ENCODE results near the gene HTRA2. TPM values are rescaled to one million over a fixed set of nuclear protein-coding genes. Genes with fewer than 3 reads are reported as not detected.
A peak's percentile ranks its signal among the peaks of the same experiment; 100 is the strongest.

The HTRA2 gene
- total RNA-seq, 6 donors from 2014 or later, result 11.8 to 36.9 (median 27.2) TPM

DNA sequence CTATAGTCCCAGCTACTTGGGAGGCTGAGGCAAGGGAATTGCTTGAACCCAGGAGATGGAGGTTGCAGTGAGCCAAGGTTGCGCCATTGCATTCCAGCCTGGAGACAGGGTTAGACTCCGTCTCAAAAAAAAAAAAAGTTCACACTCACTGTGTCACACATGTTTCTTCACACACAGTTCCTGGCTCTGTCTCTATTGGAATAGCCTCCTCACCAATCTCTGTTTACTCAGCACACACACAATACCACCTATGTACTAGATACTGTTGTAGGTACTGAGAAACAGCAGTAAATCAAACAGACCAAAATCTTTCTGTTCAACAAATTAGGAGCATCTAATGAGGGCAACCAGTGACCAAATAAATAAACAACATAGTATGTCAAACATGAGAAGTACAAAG lies 43.6 kb upstream of the HTRA2 start:
- peaks cover 8 to 52% (median 27%) of the 10 kb centered on the region in 4 donors for H3K36me3 ChIP-seq
- 96 to 100% methylated on average over 2 of the region's 2 CpGs for WGBS, 2 donors

GRCh38 chr2:74488643-74489481 lies 40.9 kb upstream of the HTRA2 start:
- TF ChIP-seq POLR2AphosphoS5 (IDR thresholded peaks at IDR 0.05) (no peak), EP300 (IDR thresholded peaks at IDR 0.05) (no peak), POLR2A (IDR thresholded peaks at IDR 0.05) (no peak)
- TF ChIP-seq, protein P1, sequence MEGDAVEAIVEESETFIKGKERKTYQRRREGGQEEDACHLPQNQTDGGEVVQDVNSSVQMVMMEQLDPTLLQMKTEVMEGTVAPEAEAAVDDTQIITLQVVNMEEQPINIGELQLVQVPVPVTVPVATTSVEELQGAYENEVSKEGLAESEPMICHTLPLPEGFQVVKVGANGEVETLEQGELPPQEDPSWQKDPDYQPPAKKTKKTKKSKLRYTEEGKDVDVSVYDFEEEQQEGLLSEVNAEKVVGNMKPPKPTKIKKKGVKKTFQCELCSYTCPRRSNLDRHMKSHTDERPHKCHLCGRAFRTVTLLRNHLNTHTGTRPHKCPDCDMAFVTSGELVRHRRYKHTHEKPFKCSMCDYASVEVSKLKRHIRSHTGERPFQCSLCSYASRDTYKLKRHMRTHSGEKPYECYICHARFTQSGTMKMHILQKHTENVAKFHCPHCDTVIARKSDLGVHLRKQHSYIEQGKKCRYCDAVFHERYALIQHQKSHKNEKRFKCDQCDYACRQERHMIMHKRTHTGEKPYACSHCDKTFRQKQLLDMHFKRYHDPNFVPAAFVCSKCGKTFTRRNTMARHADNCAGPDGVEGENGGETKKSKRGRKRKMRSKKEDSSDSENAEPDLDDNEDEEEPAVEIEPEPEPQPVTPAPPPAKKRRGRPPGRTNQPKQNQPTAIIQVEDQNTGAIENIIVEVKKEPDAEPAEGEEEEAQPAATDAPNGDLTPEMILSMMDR (IDR thresholded peaks at IDR 0.05), result no peak
- Histone ChIP-seq H3K36me3 (peaks cover 30 to 79% (median 55%) of the 10 kb centered on the region in 4 donors), H3K27me3 (no peaks in the 10 kb centered on the region), H3K4me1 (peaks cover under 1 to 6% (median 2%) of the 10 kb centered on the region in 4 donors), H3K9me3 (no peaks in the 10 kb centered on the region), H3K27ac (no peak overlapping the region), H3K4me3 (no peak overlapping the region)
- 92 to 94% methylated on average over 9 of the region's 9 CpGs for WGBS, 2 donors
- ATAC-seq (ENCODE audit: low FRiP score in 2 of 2) (no peak), DNase-seq (no peak)

More for the DNA sequence above, 43.6 kb upstream of the HTRA2 start:
- H3K27me3 ChIP-seq, result no peaks in the 10 kb centered on the region
- peaks cover 17 to 24% (median 18%) of the 10 kb centered on the region in 4 donors for H3K4me1 ChIP-seq
- DNase-seq (no peak), ATAC-seq (ENCODE audit: low FRiP score in 2 of 2) (no peak)
- H3K4me3 ChIP-seq, result no peak overlapping the region
- no peak for TF ChIP-seq POLR2AphosphoS5 (IDR thresholded peaks at IDR 0.05)
- no peak for TF ChIP-seq EP300 (IDR thresholded peaks at IDR 0.05)
- TF ChIP-seq POLR2A (IDR thresholded peaks at IDR 0.05), result no peak
- TF ChIP-seq, protein P1 (IDR thresholded peaks at IDR 0.05), result no peak
- H3K9me3 ChIP-seq, result no peaks in the 10 kb centered on the region
- no peak overlapping the region for H3K27ac ChIP-seq

- Histone ChIP-seq H3K27ac (no peak overlapping the region), H3K36me3 (peaks cover 30 to 85% (median 56%) of the 10 kb centered on the region in 4 donors), H3K27me3 (no peaks in the 10 kb centered on the region), H3K4me3 (no peak overlapping the region), H3K9me3 (no peaks in the 10 kb centered on the region), H3K4me1 (no peaks in the 10 kb centered on the region)
- 92 to 93% methylated on average over 2 to 9 of the region's 9 CpGs for WGBS, 2 donors
- no peak for DNase-seq
- ATAC-seq (ENCODE audit: low FRiP score in 2 of 2), result peak in 1 of 2 donors; percentile 12
- TF ChIP-seq, protein P1 (IDR thresholded peaks at IDR 0.05), result no peak
- no peak for TF ChIP-seq EP300 (IDR thresholded peaks at IDR 0.05)
- no peak for TF ChIP-seq POLR2A (IDR thresholded peaks at IDR 0.05)
- no peak for TF ChIP-seq POLR2AphosphoS5 (IDR thresholded peaks at IDR 0.05)
These were observed 39.8 kb upstream of the HTRA2 start for GRCh38 chr2:74489906-74490305.

DNA sequence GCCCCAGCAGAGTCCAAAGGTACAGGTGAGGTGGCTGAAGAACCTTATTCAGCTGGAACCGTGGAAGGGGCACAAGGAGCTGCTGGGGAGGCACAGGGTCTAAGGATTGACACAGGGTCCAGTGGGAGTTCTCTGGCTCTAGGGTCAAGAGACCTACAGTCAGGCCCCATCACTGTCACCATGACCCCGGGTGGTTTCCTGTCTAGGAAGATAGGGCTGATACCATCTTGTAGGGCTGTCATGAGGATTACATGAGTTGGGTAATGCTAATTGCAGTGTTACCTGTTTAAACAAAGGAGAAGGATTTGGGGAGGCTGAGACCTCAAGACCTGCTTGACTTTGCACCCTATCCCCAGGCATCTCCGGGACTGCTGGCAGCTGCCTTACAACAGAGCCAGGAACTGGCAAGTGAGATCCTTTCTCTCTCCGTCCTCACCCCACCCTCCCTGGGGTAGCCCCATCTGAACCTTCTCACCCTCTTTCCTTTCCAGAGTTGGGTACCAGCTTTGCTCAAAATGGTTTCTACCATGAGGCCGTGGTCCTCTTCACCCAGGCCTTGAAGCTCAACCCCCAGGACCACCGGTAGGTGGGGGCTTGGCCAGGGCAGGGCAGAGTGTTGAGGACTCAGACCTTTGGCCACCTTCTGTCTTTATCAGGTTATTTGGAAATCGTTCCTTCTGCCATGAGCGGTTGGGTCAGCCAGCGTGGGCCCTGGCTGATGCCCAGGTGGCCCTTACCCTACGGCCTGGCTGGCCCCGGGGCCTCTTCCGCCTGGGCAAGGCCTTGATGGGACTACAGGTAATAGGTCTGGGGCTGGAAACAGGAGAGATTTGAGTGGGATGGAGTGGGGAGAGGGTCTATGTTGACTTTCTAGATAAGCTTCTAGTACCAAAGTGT lies 37.8 kb upstream of the HTRA2 start:
- peak in 1 of 2 donors; percentile 64 for DNase-seq
- TF ChIP-seq, protein P1 (IDR thresholded peaks at IDR 0.05), result no peak
- TF ChIP-seq POLR2A (IDR thresholded peaks at IDR 0.05) (no peak), POLR2AphosphoS5 (IDR thresholded peaks at IDR 0.05) (no peak), EP300 (IDR thresholded peaks at IDR 0.05) (no peak)
- Histone ChIP-seq H3K27me3 (no peaks in the 10 kb centered on the region), H3K4me3 (no peak overlapping the region), H3K9me3 (no peaks in the 10 kb centered on the region), H3K4me1 (no peaks in the 10 kb centered on the region), H3K27ac (no peak overlapping the region), H3K36me3 (peaks cover 30 to 67% (median 47%) of the 10 kb centered on the region in 4 donors)
- ATAC-seq (ENCODE audit: low FRiP score in 2 of 2), result no peak
- 97 to 98% methylated on average over 11 to 12 of the region's 12 CpGs for WGBS, 2 donors
